NOMO-1 (cell line): Measurements from ENCODE around the gene ANKRD30BL.
"Not testable (repeated sequence)": the region's sequence is repeated elsewhere in the genome, so short reads cannot be mapped to it uniquely, and the experiment has no call there.

Experiments
- DNase-seq, 2 experiments: peaks; one replicate each; lab custom pipeline; 2025; ENCODE audit not compliant: unreplicated experiment in 2 of 2; lab: John Stamatoyannopoulos, UW

The ANKRD30BL gene

GRCh38 chr2:132161161-132162124, at the start of gene ANKRD30BL:
TSS of gene ANKRD30BL (minus strand) at chr2:132161952. CDS start at chr2:132161705, 247 bp downstream.
- not testable (repeated sequence) for DNase-seq

GRCh38 chr2:132202866-132203265, 41.1 kb upstream of the ANKRD30BL start:
- DNase-seq = not testable (repeated sequence)

- DNase-seq = not testable (repeated sequence)
Measured at GRCh38 chr2:132192854-132193253, 31.1 kb upstream of the ANKRD30BL start.

- not testable (repeated sequence) for DNase-seq
Measured at GRCh38 chr2:132167100-132167499, 5.3 kb upstream of the ANKRD30BL start.

GRCh38 chr2:132162125-132162660, 441 bp upstream of the ANKRD30BL start:
- not testable (repeated sequence) for DNase-seq

GRCh38 chr2:132146774-132147173, 15.0 kb downstream of the ANKRD30BL start:
- not testable (repeated sequence) for DNase-seq
